ENCODE data around the gene PLGRKT.
"Not testable (repeated sequence)": the region's sequence is repeated elsewhere in the genome, so short reads cannot be mapped to it uniquely, and the experiment has no call there.

PLGRKT gene

DNA sequence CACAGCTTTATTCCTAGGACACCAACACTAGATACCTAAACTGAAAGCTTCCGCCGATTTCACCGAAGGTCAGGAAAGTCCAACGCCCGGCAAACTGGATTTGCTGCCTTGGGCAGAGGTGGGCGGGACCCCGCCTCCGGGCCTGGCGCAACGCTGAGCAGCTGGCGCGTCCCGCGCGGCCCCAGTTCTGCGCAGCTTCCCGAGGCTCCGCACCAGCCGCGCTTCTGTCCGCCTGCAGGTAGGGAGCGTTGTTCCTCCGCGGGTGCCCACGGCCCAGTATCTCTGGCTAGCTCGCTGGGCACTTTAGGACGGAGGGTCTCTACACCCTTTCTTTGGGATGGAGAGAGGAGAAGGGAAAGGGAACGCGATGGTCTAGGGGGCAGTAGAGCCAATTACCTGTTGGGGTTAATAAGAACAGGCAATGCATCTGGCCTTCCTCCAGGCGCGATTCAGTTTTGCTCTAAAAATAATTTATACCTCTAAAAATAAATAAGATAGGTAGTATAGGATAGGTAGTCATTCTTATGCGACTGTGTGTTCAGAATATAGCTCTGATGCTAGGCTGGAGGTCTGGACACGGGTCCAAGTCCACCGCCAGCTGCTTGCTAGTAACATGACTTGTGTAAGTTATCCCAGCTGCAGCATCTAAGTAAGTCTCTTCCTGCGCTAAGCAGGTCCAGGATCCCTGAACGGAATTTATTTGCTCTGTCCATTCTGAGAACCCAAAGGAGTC is 12.8 kb upstream of the PLGRKT start, which contains the start of gene CD274:
CD274 (plus strand) TSS at position 184 of the 733 bp plus-strand sequence. CDS start 5,572 bp downstream, outside the sequence.
- peak; percentile 76 for DNase-seq

DNA sequence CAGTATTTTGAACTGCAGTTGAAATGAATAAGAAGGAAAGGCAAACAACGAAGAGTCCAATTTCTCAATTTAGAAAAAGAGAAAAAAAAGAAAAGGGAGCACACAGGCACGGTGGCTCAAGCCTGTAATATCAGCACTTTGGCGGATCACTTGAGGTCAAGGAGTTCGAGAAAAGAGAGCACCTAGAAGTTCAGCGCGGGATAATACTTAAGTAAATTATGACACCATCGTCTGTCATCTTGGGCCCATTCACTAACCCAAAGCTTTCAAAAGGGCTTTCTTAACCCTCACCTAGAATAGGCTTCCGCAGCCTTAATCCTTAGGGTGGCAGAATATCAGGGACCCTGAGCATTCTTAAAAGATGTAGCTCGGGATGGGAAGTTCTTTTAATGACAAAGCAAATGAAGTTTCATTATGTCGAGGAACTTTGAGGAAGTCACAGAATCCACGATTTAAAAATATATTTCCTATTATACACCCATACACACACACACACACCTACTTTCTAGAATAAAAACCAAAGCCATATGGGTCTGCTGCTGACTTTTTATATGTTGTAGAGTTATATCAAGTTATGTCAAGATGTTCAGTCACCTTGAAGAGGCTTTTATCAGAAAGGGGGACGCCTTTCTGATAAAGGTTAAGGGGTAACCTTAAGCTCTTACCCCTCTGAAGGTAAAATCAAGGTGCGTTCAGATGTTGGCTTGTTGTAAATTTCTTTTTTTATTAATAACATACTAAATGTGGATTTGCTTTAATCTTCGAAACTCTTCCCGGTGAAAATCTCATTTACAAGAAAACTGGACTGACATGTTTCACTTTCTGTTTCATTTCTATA is 12.0 kb upstream of the PLGRKT start:
- DNase-seq, result no peak

GRCh38 chr9:5448461-5449435 is 11.0 kb upstream of the PLGRKT start:
- DNase-seq, result no peak

DNA sequence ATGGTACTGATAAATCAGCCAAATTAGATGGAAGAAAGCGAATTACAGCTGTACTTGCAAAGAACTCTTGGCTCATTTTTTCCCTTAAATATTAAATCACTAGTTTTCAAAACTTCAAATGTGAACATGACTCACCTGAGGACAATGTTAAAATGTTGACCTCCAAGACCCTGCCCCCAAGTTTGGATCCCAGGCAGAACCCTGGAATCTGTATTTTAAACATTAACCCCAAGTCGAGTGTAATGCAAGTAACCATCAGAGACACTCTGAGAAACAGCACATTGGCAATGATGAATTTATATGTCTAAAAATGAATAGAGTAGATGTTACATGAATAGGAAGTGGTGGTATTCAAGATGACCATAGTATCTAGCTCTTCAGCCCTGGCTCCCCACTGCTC is 10.3 kb upstream of the PLGRKT start:
- no peak for DNase-seq

GRCh38 chr9:5447337-5447736 is 9.6 kb upstream of the PLGRKT start:
- no peak for DNase-seq

- DNase-seq, result no peak
Observed at GRCh38 chr9:5446451-5447236, 8.9 kb upstream of the PLGRKT start.

DNA sequence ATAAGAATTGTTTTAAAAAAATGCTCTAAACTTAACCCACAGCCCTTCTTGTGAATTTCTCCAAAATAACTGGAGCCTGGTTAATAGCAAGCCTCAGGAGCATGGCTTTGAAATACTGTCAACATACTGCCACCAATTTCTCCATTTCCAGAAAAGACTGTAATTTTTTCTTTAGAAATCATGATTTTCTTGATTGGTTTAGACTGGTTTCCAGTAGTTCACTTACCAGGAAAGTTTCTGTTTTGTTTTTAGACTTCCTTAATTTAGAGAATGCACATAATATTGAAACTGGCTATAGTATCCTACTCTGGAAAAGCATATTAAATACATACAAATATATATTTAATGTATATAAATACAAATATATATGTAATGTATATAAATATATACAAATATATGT is 8.2 kb upstream of the PLGRKT start:
- no peak for DNase-seq

GRCh38 chr9:5445096-5445495 is 7.4 kb upstream of the PLGRKT start:
- not testable (repeated sequence) for DNase-seq

GRCh38 chr9:5443850-5444249 is 6.1 kb upstream of the PLGRKT start:
- DNase-seq, result no peak

- no peak for DNase-seq
Observed at GRCh38 chr9:5442400-5443011, 4.8 kb upstream of the PLGRKT start.

DNA sequence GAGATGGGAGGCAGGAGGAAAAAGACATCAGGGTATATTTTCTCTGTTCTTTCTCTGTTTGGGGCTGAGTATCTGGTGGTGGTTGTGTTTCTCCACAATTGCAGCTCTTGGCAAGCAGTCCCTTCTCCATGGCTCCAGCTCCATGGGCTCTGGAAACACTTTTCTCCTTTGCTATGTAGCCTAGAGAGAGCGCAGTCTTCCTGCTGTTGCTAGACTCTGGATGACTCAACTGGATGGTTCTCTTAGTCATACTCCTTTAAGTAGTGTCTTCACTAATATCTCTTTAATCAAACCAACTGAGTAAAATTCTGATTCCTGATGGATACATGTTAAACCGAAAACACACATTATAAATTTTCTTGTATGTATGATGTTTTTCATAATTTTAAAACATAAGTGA is 3.3 kb upstream of the PLGRKT start:
- DNase-seq, result no peak

DNA sequence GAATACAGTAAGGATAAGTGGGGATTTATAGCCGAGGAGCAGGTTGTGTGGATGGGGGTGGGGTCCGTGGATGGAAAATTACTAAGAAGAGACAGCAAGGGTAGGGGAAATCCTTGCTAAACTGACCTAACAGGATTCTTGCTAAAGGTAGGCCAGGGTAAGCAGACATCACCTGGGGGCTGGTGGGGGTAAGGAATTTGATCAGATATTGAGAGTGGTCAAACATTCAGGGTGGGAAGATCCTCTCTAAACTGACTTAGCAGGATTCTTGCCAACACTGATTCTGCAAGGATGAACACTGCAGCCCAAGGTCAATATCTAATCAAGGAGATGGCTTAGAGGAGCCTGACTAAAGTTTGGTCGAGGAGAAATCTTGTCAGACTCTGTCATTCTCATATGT is 2.7 kb upstream of the PLGRKT start:
- no peak for DNase-seq

DNA sequence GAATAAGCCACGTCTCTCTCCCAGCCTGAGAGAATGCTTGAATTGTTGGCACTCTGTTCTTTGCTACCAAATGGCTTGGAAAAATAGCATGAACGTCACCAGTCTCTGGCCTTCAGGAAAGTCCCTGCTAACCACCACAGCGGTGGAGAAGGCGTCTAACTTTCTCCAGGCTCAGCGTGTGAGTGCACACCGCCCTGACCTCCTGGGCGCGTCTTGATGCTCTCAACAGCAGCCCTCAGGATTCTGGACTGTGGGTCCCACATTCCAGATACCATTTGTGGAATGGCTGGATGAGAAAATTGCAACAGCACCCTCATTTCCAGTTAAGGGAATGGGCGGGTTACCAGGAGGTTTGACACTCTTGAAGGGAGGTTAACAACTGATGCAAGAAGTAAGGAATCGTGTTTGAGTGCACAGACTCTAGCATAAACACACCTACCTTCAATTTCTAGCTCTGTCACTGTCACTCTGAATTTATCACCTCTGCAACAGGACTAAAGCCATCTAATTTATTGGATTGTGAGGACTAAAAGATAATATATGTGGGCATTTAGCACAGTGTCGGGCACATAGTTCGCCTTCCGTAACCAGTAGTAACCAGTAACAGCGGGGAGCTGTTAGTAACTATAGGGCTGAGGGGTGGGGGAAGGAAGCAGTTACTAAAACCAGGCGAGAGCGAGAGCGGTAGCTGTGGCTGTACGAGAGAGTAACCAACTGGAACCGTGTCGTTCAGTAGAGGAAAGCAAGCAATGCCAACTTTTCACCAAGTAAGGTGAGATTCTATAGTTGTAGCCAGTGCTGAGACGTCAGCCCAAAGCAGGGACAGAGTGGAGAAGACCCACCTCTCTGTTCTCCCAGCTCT is 807 bp upstream of the PLGRKT start:
- peak; percentile 66 for DNase-seq

DNA sequence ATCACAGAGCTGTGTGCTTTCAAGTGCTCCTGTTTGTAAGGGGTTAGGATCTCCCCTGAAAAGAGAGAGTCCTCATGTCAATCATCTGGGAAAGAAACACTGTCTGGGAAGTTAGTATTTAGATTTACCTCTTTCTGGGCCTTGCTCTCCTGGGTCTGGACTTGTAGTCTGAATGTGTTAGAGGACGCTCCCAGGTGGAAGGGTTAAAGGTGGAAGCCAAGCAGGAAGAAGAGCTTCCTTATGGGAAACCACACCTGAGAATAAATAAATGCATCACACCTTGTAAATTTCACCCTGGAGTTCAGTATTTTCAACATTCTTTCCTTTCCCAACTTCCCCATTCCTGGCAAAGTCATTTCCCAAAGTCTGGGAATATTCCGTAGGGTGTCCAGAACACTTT is 1.3 kb downstream of the PLGRKT start:
- no peak for DNase-seq

GRCh38 chr9:5435912-5436311 is 1.8 kb downstream of the PLGRKT start:
- no peak for DNase-seq

DNA sequence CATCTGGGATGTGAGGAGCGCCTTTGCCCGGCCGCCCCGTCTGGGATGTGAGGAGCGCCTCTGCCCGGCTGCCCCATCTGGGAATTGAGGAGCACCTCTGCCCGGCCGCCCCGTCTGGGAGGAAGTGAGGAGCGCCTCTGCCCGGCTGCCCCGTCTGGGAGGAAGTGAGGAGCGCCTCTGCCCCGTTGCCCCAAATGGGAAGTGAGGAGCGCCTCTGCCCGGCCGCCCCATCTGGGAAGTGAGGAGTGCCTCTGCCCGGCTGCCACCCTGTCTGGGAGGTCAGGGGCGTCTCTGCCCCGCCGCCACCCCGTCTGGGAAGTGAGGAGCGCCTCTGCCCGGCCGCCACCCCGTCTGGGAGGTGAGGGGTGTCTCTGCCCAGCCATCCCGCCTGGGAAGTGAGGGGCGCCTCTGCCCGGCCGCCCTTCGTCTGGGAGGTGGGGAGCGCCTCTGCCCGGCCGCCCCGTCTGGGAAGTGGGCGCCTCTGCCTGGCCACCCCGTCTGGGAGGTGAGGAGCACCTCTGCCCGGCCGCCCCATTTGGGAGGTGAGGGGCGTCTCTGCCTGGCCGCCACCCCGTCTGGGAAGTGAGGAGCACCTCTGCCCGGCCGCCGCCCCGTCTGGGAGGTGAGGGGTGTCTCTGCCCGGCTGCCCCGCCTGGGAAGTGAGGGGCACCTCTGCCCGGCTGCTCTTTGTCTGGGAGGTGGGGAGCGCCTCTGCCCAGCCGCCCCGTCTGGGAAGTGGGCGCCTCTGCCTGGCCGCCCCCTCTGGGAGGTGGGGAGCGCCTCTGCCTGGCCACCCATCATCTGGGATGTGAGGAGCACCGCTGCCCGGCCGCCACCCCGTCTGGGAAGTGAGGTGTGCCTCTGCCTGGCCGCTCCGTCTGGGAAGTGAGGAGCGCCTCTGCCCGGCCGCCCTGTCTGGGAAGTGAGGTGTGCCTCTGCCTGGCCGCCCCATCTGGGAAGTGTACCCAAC is 3.6 kb downstream of the PLGRKT start:
- not testable (repeated sequence) for DNase-seq

- not testable (repeated sequence) for DNase-seq
Observed at GRCh38 chr9:5433328-5433727, 4.4 kb downstream of the PLGRKT start.

DNA sequence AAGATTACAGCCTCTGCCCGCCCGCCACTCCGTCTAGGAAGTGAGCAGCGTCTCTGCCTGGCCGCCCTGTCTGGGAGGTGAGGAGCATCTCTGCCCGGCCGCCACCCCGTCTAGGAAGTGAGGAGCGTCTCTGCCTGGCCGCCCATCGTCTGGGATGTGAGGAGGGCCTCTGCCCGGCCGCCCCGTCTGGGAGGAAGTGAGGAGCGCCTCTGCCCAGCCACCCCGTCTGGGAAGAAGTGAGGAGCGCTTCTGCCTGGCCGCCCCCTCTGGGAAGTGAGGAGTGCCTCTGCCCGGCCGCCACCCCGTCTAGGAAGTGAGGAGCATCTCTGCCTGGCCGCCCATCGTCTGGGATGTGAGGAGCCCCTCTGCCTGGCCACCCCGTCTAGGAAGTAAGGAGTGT is 4.8 kb downstream of the PLGRKT start:
- DNase-seq, result not testable (repeated sequence)

GRCh38 chr9:5430912-5431311 is 6.8 kb downstream of the PLGRKT start:
- DNase-seq, result no peak

Data from central memory CD4-positive, alpha-beta T cell (primary cell).